Neural progenitor cell (in vitro differentiated cells): ENCODE results near the gene CLCN6.

Experiments used
- CTCF ChIP-seq: fragments of 200-600 bp; sonication (generic); IDR thresholded peaks from 2 replicates; pipeline ENCODE4 v1.5.1; 2017; ENCODE audit warnings: antibody characterized with exemption, mild to moderate bottlenecking
- EZH2 ChIP-seq: fragments of 200-600 bp; sonication (generic); IDR thresholded peaks from 2 replicates; pipeline ENCODE4 v1.6.1; 2017; ENCODE audit warnings: antibody characterized with exemption, mild to moderate bottlenecking, moderate library complexity
- EZH2phosphoT487 ChIP-seq: fragments of 200-600 bp; sonication (generic); IDR thresholded peaks from 2 replicates; pipeline ENCODE4 v1.6.1; 2017; ENCODE audit warnings: antibody characterized with exemption

DNA sequence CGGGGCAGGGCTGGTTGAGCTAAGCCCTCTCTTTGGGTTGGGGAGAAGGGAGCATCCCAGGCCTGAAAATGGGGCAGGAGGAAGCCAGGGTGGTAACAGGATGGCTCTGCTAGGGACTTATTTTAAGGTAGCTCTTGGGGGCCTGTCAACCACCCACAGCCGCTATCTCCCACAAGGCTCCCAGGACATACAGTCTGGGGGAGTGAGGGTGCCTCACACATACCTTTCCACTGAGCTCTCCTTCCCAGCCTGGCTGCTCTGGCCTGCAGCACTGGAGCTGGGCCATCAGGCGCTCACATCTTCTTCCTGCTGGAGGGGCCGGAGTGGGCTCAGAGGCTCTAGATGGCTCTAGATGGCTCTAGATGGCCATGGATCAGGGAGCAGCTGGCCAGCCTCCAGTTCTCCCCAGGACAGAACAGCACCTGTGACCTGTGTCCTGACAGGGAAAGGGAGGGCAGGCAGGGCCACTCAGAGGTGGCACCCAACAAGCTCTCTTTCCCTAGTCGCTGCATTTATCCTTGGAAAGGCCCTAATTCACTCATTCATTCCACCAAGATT is 63.7 kb downstream of the CLCN6 start:
- TF ChIP-seq CTCF (no peak), EZH2 (no peak), EZH2phosphoT487 (no peak)
